ENCODE results near the gene MAP3K9.
"Not testable (repeated sequence)": the region's sequence is repeated elsewhere in the genome, so short reads cannot be mapped to it uniquely, and the experiment has no call there.

The MAP3K9 gene

DNA sequence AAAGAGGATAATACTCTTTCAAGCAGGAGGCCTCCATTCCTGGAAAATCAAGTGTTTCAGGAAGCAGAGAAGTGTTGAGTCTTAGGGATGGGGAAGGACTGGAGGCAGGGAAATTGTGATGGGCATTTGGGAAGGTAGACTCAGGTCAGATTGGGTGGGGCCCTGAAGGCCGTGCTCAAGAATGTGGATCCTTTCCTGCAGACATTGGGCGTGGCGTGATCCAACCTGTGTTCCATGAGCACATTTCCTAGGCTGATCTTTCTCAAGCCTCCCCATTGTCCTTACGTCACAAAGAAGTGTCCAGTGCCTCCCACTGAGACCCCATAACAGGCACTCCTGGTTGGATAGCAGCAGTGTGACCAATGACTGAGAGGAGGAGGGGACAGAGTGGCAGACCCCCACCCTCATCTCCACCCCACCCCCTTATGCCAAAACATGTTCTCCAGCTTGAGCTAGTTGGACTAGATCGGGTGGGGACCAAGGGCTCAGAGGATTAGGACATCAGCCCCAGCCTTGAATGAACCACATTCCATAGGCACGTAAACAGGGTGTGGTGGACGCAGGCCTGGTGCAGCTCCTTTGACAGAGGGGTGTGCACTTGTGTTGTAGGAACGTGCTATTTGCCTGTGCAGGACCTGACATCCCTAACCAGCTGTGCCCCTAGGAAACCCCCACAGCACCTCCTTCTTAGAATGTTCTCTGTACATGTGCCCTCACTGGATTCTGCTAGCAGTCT lies 90.8 kb downstream of the MAP3K9 start:
- DNase-seq = no peak

DNA sequence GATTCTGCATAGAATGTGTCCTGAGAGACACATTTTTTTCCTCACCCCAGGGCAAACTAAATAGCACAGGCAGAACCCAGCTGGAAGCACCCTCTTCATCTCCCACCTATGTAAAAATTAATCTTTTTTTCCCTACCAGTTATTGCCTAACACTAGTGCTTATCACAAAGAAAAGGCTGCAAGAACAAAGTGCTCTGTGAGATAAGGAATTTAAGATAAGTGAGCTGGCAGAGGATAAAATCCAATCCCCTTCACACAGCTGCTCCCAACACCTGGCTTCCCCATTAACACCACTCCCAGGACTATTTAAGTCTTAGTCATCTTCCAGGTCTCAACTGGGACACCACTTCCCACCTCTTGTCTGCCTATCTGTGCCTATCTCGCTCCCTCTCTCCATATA lies 92.4 kb downstream of the MAP3K9 start:
- DNase-seq = no peak

DNA sequence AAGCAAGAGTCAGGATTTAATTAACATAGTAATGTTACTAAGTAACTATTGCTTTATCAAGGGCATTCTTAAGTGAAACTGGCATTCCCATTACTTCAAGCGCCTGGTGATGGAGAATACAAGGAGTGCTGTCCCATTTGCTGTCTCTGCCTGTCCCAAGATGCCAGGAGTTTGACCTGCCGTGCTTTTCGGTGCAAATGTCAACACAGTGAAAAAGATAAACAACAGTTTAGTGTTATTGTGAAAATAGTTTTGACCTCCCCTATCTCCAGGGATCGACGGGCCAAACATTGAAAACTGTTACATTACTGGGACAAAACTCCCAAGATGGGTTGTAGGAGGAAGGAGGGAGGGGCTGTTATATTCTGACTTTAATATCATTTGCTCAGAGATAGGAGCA lies 92.8 kb downstream of the MAP3K9 start:
- no peak for DNase-seq

DNA sequence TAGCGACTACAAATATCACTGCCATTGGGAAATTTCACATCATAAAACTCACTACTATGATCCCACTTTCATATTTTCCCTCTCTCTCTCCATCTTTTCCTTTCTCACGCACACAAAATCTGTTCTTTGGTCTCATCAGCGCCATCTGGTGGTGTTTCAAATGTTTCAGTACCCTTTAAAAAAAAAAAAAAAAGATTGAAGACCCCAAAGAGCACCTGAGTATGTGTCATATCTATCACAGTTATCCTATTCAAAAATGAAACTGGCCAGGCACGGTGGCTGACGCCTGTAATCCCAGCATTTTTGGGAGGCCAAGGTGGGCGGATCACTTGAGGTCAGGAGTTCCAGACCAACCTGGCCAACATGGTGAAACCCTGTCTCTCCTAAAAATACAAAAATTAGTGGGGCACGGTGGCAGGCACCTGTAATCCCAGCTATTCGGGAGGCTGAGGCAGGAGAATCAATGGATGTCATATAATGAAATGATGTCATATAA lies 95.2 kb downstream of the MAP3K9 start:
- peak; percentile 21 for DNase-seq

- no peak for DNase-seq
These were observed 95.8 kb downstream of the MAP3K9 start for GRCh38 chr14:70713511-70713916.

DNA sequence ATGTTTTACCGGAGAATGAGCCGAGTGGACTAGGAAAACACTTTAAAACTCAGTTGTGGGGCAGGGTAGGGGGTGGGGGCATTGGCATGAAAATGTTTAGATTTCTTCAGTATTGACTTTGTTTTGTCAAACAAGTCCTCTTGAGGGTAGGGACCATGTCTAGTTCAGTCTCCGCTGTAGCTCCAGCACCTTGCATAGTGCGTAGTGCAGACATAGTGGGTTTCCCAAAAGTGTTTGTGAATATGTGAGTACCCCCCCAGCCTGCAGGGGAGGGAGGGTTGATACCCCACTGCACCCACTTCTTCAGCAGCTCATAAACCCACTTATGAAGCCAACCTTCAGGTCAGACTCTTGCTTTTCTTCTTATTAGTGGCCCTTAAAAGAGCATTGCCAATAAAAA lies 96.2 kb downstream of the MAP3K9 start:
- no peak for DNase-seq

DNA sequence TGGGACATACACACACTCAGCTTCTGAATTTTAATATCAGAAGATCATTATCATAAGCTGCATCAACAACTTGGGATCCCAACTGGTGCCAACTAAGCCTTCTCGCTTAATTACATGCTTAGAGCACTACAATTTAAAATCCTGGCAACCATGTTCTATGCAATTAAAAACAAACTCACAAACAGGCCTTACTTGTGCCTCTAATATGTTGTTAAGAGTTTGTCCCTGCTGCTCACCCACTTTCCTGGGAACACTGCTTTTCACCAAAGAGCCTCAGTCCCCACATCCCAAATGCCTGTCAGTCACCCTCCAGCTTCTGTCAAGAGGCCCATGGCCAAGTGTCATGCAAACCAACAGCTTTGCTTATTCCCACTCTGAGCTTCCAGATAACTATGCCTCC lies 97.9 kb downstream of the MAP3K9 start:
- no peak for DNase-seq

- no peak for DNase-seq
These were observed 99.5 kb downstream of the MAP3K9 start for GRCh38 chr14:70709726-70710382.

GRCh38 chr14:70708717-70709570 lies 100.4 kb downstream of the MAP3K9 start:
- no peak for DNase-seq

DNA sequence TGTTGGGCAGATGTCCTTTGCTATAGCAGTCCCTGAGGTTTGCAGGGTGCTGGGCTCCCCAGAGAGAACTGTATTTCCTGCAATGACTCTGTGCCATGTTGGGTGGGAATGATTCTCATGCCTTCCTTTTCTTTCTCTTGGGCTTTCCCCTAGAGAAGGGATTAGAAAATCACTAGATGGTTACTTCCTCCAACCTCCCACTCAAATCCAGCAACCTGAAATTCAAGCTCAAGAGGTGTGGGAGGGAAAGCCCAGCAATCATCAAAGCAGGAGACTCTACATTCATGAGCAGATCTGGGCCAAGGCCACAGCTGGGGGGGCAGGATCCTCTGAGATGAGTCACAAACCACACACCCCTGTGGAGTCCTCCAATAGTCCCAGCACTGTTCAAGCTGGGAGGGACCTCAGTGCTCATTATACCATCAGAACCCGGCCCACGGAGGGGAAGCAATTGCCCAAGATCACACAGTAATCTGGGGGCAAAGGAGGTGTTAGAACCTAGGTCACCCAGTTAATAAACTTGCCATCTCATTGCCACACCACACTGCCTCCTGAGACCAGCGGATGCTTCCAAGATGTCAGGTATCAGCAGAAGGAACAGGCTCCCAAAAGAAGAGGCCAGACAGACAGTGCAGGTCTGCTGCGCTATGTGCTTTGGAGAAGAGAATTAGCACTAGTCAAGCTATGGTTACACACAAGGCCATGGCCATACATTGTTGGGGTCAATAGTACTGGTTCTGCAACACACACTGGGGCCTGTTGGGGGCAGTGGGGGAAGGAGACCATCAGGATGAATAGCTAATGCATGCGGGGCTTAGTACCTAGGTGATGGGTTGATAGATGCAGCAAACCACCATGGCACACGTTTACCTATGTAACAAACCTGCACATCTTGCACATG lies 101.9 kb downstream of the MAP3K9 start:
- no peak for DNase-seq

- DNase-seq = no peak
These were observed 103.1 kb downstream of the MAP3K9 start for GRCh38 chr14:70706177-70706576.

DNA sequence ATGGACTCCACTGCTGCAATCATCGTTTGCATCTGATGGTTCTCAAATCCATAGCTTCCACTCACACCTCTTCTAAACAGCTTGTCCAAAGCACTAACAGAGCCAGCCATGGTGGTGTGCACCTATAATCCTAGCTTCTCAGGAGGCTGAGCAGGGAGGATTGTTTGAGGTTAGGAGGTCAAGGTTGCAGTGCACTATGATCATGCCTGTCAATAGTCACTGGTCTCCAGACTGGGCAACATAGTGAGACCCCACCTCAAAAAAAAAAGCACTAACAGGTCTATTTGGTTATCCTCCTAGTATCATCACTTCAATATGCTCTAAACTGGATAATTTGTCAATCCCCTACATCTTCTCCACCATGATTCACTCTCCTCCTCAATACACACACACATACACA lies 104.4 kb downstream of the MAP3K9 start:
- no peak for DNase-seq

DNA sequence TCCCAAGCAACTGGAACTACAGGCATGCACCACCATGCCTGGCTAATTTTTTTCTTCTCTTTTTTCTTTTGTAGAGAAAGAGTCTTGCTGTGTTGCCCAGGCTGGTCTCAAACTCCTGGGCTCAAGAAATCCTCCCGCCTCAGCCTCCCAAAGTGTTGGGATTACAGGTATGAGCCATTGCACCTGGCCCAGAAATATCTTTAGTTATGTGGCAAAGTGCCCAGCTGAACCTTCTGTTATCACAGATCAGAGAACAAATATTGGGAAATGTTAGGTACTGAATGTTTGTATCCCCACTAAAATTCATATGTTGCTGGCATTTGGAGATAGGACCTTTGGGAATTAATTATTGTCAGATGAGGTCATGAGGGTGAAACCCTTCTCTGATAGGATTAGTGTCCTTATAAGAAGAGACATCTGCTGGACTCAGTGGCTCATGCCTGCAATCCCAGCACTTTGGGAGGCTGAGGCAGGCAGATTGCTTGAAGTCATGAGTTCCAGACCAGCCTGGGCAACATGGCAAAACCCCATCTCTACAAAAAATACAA lies 105.6 kb downstream of the MAP3K9 start:
- DNase-seq = not testable (repeated sequence)

DNA sequence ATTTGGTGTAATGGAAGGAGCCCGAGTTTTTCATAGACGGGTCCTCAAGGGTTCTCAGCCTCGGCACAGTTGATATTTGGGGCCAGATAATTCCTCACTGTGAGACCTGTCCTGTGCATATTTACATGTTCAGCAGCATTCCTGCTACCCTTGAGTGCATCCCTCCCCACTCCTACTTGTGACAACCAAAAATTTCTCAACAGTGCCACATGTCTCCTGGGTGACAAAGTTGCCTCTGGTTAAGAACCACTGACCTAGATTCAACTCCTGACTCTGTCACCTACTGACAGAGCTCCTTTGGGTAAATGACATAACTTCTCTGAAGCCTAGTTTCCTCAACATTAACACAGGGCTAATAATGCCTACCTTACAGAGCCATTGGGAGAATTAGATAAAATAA lies 107.2 kb downstream of the MAP3K9 start:
- DNase-seq = no peak

GRCh38 chr14:70701610-70702009 lies 107.7 kb downstream of the MAP3K9 start:
- DNase-seq = no peak

GRCh38 chr14:70700955-70701585 lies 108.2 kb downstream of the MAP3K9 start:
- no peak for DNase-seq

DNA sequence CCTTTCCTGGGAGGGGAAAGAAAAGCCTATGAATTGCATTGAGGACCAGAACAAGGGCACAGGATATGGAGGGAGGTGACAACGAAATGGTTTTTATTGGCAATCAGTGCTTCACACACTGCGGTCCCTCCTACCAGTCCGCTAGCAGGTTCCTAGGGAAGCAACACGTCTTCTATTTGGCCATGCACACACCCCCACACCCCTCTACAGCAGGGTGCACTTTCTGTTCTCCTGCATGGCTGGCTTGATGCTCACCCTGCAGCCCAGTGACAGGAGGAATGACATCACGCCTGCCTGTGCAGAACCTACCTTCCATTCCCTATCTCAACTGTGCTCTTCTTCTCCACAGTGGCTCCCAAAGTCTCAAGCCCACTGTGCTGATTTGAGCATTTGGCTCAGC lies 109.7 kb downstream of the MAP3K9 start:
- DNase-seq = no peak

- DNase-seq = no peak
These were observed 111.0 kb downstream of the MAP3K9 start for GRCh38 chr14:70698288-70698687.

DNA sequence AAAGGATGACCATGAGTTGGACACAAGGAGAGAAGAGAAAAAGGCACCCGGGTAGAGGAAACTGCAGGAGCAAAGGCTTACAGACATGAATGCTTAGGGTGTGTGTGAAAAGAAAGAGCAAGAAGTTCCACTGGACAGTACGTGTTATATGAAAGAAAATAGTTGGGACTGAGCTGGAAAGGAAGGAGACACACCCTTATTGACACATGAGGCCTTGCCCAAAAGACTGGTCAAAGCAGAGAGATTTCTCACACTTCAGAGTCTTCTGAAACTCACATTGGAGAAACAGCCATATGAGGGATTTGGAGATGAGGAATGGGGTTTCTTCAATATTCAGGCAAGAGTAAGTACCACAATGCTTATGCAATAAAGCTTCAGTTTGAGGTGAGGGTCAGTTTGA lies 111.6 kb downstream of the MAP3K9 start:
- DNase-seq = no peak

- DNase-seq = no peak
These were observed 113.3 kb downstream of the MAP3K9 start for GRCh38 chr14:70696026-70696425.

DNA sequence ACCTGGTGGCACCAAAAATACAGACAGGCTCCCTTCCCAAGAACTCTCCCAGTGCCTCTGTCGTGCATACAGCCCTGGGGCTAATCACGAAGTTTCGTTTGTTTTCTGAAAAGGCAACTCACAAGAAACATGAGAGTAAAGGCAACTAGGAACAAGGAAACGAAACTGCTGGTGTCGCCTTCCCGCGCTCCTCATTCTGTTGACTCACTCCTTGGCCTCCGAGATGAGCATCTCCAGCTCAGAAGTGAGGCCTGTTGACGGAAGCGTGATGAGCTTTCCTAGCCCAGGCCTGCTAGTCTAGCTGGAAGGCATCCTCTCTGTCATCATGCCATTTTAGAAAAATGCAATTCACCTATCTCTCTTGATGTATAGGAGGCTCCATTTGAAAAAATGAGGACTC lies 117.1 kb downstream of the MAP3K9 start:
- DNase-seq = no peak

Measured in stimulated activated CD4-positive, alpha-beta T cell treated with anti-CD3 and anti-CD28 coated beads, Interleukin-12 subunit alpha, Interleukin-12 subunit beta, amount 100 ng/mL, for 4 hours (primary cell).